GM23338 (cell line): ENCODE data around the gene C17orf114.

Experiments
- ATAC-seq: fragments of 200-7000 bp; cut with Tn5 transposase; 3 replicates; pipeline ENCODE4 v1.9.1; 2020
- DNase-seq: peaks from one replicate; pipeline ENCODE4 v3.0.0-alpha.2; 2015; ENCODE audit warnings: low spot score
- H2AFZ ChIP-seq: fragments of 200-600 bp; sonication (generic); 2 replicates; pipeline ENCODE4 v1.8.0; 2016; ENCODE audit warnings: antibody characterized with exemption, mild to moderate bottlenecking, moderate library complexity
- H3F3A ChIP-seq: fragments of 200-600 bp; sonication (generic); replicated peaks from 2 replicates; pipeline ENCODE4 v1.8.0; 2017; ENCODE audit warnings: antibody characterized with exemption, mixed run types, low read depth
- H3K27ac ChIP-seq: fragments of 200-600 bp; sonication (generic); 2 replicates; pipeline ENCODE4 v1.6.1; 2016; ENCODE audit warnings: low read depth
- H3K27me3 ChIP-seq: fragments of 200-600 bp; sonication (generic); 2 replicates; pipeline ENCODE4 v1.8.0; 2016; ENCODE audit warnings: mild to moderate bottlenecking, mixed run types, moderate library complexity; ENCODE audit not compliant: insufficient read depth
- H3K36me3 ChIP-seq: fragments of 200-600 bp; sonication (generic); 2 replicates; pipeline ENCODE4 v1.8.0; 2016; ENCODE audit warnings: mild to moderate bottlenecking; ENCODE audit not compliant: insufficient read depth
- H3K4me1 ChIP-seq: fragments of 200-600 bp; sonication (generic); 2 replicates; pipeline ENCODE4 v1.8.0; 2016; ENCODE audit warnings: mild to moderate bottlenecking, moderate library complexity; ENCODE audit not compliant: insufficient read depth
- H3K4me2 ChIP-seq: fragments of 200-600 bp; sonication (generic); 2 replicates; pipeline ENCODE4 v1.7.1; 2017; ENCODE audit warnings: mixed run types
- H3K4me3 ChIP-seq: fragments of 200-600 bp; sonication (generic); 2 replicates; pipeline ENCODE4 v1.6.1; 2016; ENCODE audit warnings: mixed run types
- H3K79me2 ChIP-seq: fragments of 200-600 bp; sonication (generic); replicated peaks from 2 replicates; pipeline ENCODE4 v1.8.0; 2017; ENCODE audit warnings: mild to moderate bottlenecking; ENCODE audit not compliant: insufficient read depth
- H3K9me2 ChIP-seq: fragments of 200-600 bp; sonication (generic); 2 replicates; pipeline ENCODE4 v1.8.0; 2017; ENCODE audit not compliant: insufficient read depth
- H4K20me1 ChIP-seq: fragments of 200-600 bp; sonication (generic); replicated peaks from 2 replicates; pipeline ENCODE4 v1.8.0; 2017; ENCODE audit warnings: mild to moderate bottlenecking; ENCODE audit not compliant: insufficient read depth
- H3K27ac Mint-ChIP-seq: 2 replicates; pipeline ENCODE4 v1.8.0; 2020; ENCODE audit warnings: inconsistent platforms, mild to moderate bottlenecking, moderate library complexity, mixed read lengths
- H3K27me3 Mint-ChIP-seq: 3 replicates; pipeline ENCODE4 v1.8.0; 2022; ENCODE audit warnings: low read depth, mild to moderate bottlenecking, moderate library complexity, mixed read lengths, inconsistent platforms; ENCODE audit not compliant: insufficient read depth, poor library complexity
- H3K36me3 Mint-ChIP-seq: 3 replicates; pipeline ENCODE4 v1.8.0; 2021; ENCODE audit warnings: low read depth, mild to moderate bottlenecking, inconsistent platforms, moderate library complexity, mixed read lengths
- H3K4me1 Mint-ChIP-seq: 3 replicates; pipeline ENCODE4 v1.8.0; 2020; ENCODE audit warnings: mild to moderate bottlenecking, inconsistent platforms, mixed read lengths
- H3K4me3 Mint-ChIP-seq: 3 replicates; pipeline ENCODE4 v1.8.0; 2021; ENCODE audit warnings: moderate library complexity, mild to moderate bottlenecking, inconsistent platforms, mixed read lengths
- H3K9me3 Mint-ChIP-seq: 3 replicates; pipeline ENCODE4 v1.8.0; 2020; ENCODE audit warnings: moderate library complexity, mild to moderate bottlenecking, inconsistent platforms, mixed read lengths
- CREB1 ChIP-seq: fragments of 250-450 bp; sonication (Bioruptor Pico); IDR thresholded peaks from 2 replicates; pipeline ENCODE4 v1.5.0; 2020; ENCODE audit warnings: low read depth, mild to moderate bottlenecking, moderate library complexity
- CTCF ChIP-seq, 2 experiments: fragments of 200-600 bp in 1 of 2; sonication (generic) in 1 of 2; conservative IDR thresholded peaks; 2 replicates each; pipeline versions ENCODE4 v1.5.1 to v1.6.1; 2016 to 2017; ENCODE audit warnings: antibody characterized with exemption in 2 of 2, low read depth in 2 of 2, mild to moderate bottlenecking in 2 of 2, moderate library complexity in 1 of 2
- ETS1 ChIP-seq: IDR thresholded peaks from 2 replicates; pipeline ENCODE4 v1.6.1; 2016; ENCODE audit warnings: antibody characterized with exemption
- EZH2 ChIP-seq: fragments of 200-600 bp; sonication (generic); IDR thresholded peaks from one replicate; pipeline ENCODE4 v1.8.0; 2017; ENCODE audit warnings: antibody characterized with exemption, mild to moderate bottlenecking, low read depth; ENCODE audit not compliant: unreplicated experiment
- EZH2phosphoT487 ChIP-seq: fragments of 200-600 bp; sonication (generic); IDR thresholded peaks from one replicate; pipeline ENCODE4 v1.8.1; 2018; ENCODE audit warnings: antibody characterized with exemption; ENCODE audit not compliant: unreplicated experiment
- JUNB ChIP-seq: IDR thresholded peaks from one replicate; pipeline ENCODE4 v1.6.1; 2016; ENCODE audit warnings: antibody characterized with exemption; ENCODE audit not compliant: unreplicated experiment
- NANOG ChIP-seq: IDR thresholded peaks from 2 replicates; pipeline ENCODE4 v1.6.1; 2016; ENCODE audit warnings: antibody characterized with exemption, borderline replicate concordance
- POLR2AphosphoS5 ChIP-seq: IDR thresholded peaks from 2 replicates; pipeline ENCODE4 v1.6.1; 2016; ENCODE audit warnings: antibody characterized with exemption, low read depth
- REST ChIP-seq: IDR thresholded peaks from one replicate; pipeline ENCODE4 v1.6.1; 2018; ENCODE audit warnings: antibody characterized with exemption; ENCODE audit not compliant: unreplicated experiment
- STAT1 ChIP-seq: IDR thresholded peaks from one replicate; pipeline ENCODE4 v1.6.1; 2016; ENCODE audit warnings: antibody characterized with exemption; ENCODE audit not compliant: unreplicated experiment
- ZNF114 ChIP-seq: fragments of 250-450 bp; sonication (Bioruptor Pico); IDR thresholded peaks from 2 replicates; pipeline ENCODE4 v1.5.0; 2020; ENCODE audit warnings: mild to moderate bottlenecking, moderate library complexity
- ZNF331 ChIP-seq: fragments of 250-450 bp; sonication (Bioruptor Pico); IDR thresholded peaks from 2 replicates; pipeline ENCODE4 v1.5.0; 2020; ENCODE audit warnings: low read depth, mild to moderate bottlenecking, moderate library complexity
- ZNF462 ChIP-seq: fragments of 250-450 bp; sonication (Bioruptor Pico); IDR thresholded peaks from 2 replicates; pipeline ENCODE4 v1.5.0; 2020; ENCODE audit warnings: mild to moderate bottlenecking, moderate library complexity

Gene C17orf114

GRCh38 chr17:4795168-4795567, 7.0 kb downstream of the C17orf114 start:
- Mint-ChIP-seq H3K36me3 (peaks cover 18% of the 10 kb centered on the region), H3K27me3 (peaks cover 22% of the 10 kb centered on the region), H3K4me1 (peaks cover 3% of the 10 kb centered on the region), H3K9me3 (peaks cover 2% of the 10 kb centered on the region; the same call in 2 of the 3 replicates), H3K27ac (no peak overlapping the region), H3K4me3 (peak overlapping the region; percentile 98)
- H3K36me3 ChIP-seq = peaks cover 13% of the 10 kb centered on the region; the same call in 1 of the 2 replicates
- DNase-seq (no peak), ATAC-seq (no peak)
- no peaks in the 10 kb centered on the region for H3K9me2 ChIP-seq
- H3K4me3 ChIP-seq = no peak overlapping the region
- no peak overlapping the region for H3K4me2 ChIP-seq
- H3K27ac ChIP-seq = no peak overlapping the region
- TF ChIP-seq STAT1 = no peak
- no peak for TF ChIP-seq CTCF (conservative IDR thresholded peaks at IDR 0.05; ENCODE audit: low read depth in 2 of 2)
- TF ChIP-seq ZNF114 (CRISPR knock-in tag) = no peak
- no peak for TF ChIP-seq NANOG
- TF ChIP-seq EZH2phosphoT487 = no peak
- TF ChIP-seq ZNF331 = no peak
- no peak for TF ChIP-seq CREB1 (CRISPR knock-in tag)
- TF ChIP-seq EZH2 = no peak
- no peak for TF ChIP-seq ZNF462
- no peak for TF ChIP-seq ETS1
- TF ChIP-seq JUNB = no peak
- TF ChIP-seq REST = no peak
- TF ChIP-seq POLR2AphosphoS5 = no peak
- H3K4me1 ChIP-seq = peaks cover 4% of the 10 kb centered on the region
- peaks cover 16% of the 10 kb centered on the region for H3K79me2 ChIP-seq
- H3F3A ChIP-seq = no peaks in the 10 kb centered on the region; the same call in 1 of the 2 replicates
- H3K27me3 ChIP-seq = peaks cover 21% of the 10 kb centered on the region
- H2AFZ ChIP-seq = peak overlapping the region; percentile 33
- H4K20me1 ChIP-seq = no peaks in the 10 kb centered on the region
